AG09309 (cell line): ENCODE data around the gene UBE2N.

ENCODE experiments used
- DNase-seq: peaks from one replicate; pipeline ENCODE4 v3.0.0-alpha.2; 2010; ENCODE audit warnings: low read depth
- H3K4me3 ChIP-seq: 2 replicates; pipeline ENCODE4 v1.5.1; 2011; ENCODE audit warnings: mild to moderate bottlenecking, low read depth, low read length, moderate library complexity; ENCODE audit not compliant: control insufficient read depth
- TF ChIP-seq, protein P1 (sequence below): IDR thresholded peaks from 2 replicates; pipeline ENCODE4 v1.5.1; 2011; ENCODE audit warnings: mild to moderate bottlenecking, low read depth, low read length, inconsistent platforms; ENCODE audit not compliant: insufficient read depth, control insufficient read depth; ENCODE audit errors: missing control alignments

The UBE2N gene

DNA sequence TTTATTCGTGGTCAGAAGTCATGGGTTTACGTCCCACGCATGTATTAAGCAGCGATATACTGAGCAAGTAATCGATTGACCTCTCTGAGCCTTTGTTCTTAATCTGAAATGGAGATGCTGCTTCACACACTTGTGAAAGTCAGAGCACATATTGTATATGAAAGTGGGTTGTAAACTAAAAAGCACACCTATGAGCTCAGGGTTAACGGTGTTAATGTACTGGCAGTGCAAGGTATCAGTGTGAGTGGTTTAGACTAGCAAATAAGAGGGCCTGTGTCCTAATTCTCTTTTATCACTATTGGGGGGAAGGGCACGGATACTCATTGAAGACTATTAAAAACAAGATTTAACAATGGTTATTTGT, 26.2 kb upstream of the UBE2N start:
- no peak for DNase-seq
- H3K4me3 ChIP-seq, result peak overlapping the region; percentile 78
- TF ChIP-seq, protein P1, sequence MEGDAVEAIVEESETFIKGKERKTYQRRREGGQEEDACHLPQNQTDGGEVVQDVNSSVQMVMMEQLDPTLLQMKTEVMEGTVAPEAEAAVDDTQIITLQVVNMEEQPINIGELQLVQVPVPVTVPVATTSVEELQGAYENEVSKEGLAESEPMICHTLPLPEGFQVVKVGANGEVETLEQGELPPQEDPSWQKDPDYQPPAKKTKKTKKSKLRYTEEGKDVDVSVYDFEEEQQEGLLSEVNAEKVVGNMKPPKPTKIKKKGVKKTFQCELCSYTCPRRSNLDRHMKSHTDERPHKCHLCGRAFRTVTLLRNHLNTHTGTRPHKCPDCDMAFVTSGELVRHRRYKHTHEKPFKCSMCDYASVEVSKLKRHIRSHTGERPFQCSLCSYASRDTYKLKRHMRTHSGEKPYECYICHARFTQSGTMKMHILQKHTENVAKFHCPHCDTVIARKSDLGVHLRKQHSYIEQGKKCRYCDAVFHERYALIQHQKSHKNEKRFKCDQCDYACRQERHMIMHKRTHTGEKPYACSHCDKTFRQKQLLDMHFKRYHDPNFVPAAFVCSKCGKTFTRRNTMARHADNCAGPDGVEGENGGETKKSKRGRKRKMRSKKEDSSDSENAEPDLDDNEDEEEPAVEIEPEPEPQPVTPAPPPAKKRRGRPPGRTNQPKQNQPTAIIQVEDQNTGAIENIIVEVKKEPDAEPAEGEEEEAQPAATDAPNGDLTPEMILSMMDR, result no peak

DNA sequence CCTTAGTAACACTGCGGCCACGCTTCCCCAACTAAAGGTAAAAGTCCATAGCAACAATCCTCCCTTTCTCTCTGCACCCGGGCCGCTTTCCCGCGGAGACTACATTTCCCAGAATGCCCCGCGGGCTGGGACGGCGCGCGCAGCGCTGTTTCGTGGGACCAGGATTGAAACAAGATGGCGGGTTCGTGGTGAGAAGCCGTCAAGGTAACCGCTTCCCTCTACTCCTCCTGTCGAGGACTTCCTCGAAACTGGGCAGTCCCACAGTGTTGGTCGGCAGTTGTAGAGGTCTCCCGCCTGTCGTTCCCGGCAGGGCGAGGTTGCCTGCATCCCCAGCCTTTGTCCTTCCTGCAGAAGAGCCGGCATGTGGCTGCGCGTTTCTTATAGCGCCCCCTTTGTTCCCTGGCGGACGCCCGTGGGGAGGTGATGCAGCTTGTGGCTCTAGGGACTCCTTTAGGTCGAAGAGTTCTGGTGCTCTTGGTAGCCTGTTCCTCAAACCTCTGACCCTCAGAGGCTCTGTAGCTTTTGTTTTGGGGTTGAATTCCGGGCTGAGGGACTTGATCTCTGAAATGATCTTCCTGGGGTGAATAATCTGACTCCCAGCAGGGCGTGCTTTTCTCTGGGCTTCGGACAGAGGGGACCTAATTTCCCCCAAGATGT, 25.7 kb upstream of the UBE2N start, which contains the start of gene MRPL42:
Gene MRPL42, plus strand, starts transcription at position 164 of the 657 bp plus-strand sequence. CDS start 1,772 bp downstream, outside the sequence.
- DNase-seq, result peak; percentile 40
- TF ChIP-seq, protein P1, result peak; percentile 96
- H3K4me3 ChIP-seq, result peak within 1 kb of the TSS; percentile 78

DNA sequence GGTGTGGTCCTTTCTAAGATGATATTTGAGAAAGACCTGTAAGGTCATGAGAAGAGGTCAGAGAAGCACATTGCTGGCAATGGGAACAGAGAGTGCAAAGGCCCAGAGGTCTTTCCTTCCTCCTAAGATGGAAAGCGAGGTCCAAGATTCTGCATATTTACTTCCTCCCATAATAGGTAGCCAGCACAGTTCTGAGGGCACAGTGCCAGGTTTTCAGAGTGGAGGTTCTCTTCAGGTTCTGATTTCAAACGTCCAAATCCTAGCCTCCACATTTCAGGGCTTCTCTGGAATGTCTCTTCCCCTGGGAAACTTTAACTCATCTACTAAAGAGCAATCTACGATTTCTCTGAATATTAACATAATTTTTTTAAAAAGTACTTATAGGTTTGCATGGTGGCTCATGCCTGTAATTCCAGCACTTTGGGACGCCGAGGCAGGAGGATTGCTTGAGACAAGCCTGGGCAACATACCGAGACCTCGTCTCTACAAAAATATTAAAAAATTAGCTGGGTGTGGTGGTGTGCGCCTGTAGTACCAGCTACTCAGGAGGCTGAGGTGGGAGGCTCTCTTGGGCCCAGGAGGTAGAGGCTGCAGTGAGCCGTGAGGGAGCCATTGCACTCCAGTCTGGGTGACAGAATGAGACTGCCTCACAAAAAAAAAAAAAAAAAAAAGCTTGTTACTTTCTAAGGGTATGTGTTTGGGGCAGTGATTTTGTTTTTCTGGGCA, 25.0 kb upstream of the UBE2N start:
- H3K4me3 ChIP-seq, result no peak overlapping the region; the same call in 1 of the 2 replicates
- no peak for DNase-seq
- TF ChIP-seq, protein P1, result no peak

DNA sequence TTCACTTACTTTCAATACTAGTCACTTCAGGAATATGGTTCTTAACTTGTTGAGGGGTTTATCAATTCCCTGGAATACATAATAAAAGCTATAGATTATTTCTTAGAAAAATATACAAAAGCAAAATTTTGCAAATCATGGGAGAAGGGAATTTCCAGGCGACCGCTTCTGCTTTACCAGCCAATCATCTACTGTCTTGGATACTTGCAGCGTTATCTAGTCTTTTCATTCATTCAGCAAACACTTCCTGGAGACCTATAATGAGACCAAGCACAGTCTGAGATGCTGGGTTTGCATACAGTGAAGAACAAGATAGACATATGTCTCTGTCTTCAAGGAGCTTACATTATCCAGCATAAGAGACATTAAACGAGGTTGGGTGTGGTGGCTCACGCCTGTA, 24.1 kb upstream of the UBE2N start:
- TF ChIP-seq, protein P1, result no peak
- H3K4me3 ChIP-seq, result no peak overlapping the region
- no peak for DNase-seq

DNA sequence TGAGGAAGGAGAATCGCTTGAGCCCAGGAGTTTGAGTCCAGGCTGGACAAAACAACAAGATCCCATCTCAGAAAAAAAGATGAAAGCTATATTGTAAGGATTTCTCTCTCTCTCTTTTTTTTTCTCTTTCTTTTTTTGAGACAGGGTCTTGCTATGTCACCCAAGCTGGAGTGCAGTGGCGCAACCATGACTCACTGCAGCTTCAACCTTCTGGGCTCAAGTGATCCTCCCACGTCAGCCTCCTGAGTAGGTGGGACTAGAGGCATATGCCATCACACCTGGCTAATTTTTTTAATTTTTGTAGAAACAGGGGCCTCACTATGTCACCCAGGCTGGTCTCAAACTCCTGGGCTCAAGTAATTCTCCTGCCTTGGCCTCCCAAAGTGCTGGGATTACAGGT, 19.8 kb upstream of the UBE2N start:
- H3K4me3 ChIP-seq, result no peak overlapping the region
- TF ChIP-seq, protein P1, result no peak
- no peak for DNase-seq

DNA sequence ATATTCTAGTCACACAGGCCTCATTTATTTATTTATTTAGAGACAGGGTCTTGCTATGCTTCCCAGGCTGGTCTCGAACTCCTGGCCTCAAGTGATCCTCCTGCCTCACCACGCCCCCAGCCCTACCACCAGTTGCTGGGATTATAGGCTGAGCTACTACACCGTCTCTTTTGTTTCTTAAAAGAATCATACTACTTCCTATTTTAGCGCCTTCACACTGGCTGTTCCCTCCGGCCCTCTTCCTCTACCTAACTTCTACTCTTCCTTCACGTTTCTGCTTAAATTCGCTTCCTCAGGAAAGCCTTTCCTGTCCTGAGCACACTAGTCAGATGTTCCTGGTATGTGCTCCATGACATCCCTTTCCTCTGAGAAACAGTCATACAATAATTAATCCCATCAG, 19.2 kb upstream of the UBE2N start:
- H3K4me3 ChIP-seq, result no peak overlapping the region
- no peak for DNase-seq
- TF ChIP-seq, protein P1, result no peak
